HG03571 (cell line): ENCODE data around the gene RD3L.
"Not testable (repeated sequence)": the region's sequence is repeated elsewhere in the genome, so short reads cannot be mapped to it uniquely, and the experiment has no call there.

ENCODE experiments used
- ATAC-seq: cut with Tn5 transposase; IDR thresholded peaks from one replicate; pipeline ENCODE4 v1.9.1; 2021; ENCODE audit not compliant: unreplicated experiment

Gene RD3L

GRCh38 chr14:103928011-103928890, 14.1 kb downstream of the RD3L start, which contains the start of gene TDRD9:
Gene TDRD9, plus strand, starts transcription at chr14:103928456. Its CDS starts 54 bp downstream, at chr14:103928510.
- no peak for ATAC-seq

DNA sequence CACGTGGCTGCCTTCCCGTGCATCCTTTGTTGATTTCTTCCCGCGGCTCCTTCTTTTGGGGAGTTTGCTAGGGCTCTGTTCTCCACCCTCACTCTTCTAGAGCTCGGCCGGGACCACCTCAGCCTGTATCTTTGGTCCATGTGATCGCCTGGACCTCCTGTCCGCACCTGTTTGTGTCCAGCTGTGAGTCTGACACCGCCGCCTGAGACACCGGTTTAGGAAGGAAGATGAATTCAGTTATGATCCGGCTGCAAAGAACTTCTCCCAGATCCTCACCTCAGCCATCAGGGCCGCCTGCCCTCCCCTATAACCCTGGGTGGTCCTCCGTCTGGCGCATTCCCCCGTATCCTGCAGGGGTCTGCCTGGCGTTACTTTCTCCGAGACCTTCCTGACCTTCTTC, 14.8 kb downstream of the RD3L start:
- no peak for ATAC-seq

- ATAC-seq, result no peak
Observed at GRCh38 chr14:103925316-103925715, 17.0 kb downstream of the RD3L start.

DNA sequence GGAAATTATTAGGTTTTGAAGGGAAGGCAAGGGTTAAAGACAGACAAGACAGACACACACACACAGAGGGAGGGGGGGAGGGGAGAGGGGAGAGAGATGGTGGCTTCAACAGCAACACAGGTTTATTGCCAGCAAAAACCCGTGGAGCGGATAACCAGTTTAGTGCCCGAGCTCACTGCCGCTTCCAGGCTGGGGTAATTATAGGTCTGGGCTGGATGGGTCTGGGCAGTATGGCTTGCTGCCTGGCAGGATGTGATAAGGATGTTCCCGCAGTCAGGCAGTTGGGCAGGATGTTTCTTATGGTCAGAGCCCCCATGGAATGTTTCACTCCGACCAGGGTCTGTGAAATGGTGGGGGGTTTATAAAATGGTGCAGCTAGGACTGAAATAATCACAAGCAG, 18.5 kb downstream of the RD3L start:
- ATAC-seq, result no peak

DNA sequence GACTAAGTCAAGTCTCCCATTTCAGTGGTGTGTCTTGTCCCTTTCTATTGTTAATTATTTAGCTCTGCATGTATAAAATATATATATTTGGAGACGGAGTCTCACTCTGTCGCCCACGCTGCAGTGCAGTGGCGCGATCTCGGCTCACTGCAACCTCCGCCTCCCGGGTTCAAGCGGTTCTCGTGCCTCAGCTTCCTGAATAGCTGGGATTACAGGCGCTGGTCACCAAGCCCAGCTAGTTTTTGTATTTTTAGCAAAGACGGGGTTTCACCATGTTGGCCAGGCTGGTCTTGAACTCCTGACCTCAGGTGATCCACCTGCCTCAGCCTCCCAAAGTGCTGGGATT, 20.5 kb downstream of the RD3L start:
- not testable (repeated sequence) for ATAC-seq

DNA sequence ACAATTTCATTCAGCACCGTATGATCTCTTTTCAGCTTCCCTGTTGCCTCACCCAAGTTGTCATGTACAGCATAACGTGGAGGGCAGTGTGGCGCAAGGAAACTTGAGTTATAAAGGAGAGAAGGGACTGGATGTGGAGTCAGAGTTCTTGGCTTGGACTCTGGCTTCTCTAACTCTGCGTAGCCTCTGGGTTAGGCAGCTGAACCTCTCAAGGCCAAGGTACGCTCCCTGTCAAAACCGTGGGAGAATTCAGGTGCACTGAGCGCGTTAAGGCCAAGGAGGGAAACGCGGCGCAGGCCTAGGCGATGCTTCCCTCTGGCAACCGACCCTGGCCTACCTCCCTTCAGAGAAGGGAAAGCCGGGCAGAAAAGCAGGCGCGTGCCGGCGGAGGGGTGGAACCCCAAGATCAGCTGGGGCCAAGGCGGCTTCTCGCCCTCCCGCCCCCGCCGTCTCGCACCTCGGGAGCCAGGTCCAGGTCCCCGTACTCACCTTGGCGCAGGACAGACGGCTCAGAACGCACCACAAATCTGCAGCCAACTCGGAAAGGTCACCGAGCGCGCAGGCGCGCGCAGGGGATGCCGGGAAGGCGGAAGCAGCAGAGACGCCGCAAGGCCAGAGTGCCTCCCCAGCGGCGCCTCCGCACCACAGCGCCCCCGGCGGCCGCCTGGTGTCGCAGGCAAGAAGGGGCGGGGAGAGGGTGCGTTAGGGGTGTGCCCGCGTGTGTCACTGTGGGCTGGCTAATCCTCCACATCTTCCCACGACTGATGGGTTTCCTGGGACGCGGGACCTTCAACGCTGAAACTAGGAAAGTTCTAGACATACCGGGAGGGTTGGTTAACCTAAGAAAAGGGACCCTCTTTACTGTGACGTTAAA, 21.1 kb downstream of the RD3L start:
- ATAC-seq, result peak; percentile 98

DNA sequence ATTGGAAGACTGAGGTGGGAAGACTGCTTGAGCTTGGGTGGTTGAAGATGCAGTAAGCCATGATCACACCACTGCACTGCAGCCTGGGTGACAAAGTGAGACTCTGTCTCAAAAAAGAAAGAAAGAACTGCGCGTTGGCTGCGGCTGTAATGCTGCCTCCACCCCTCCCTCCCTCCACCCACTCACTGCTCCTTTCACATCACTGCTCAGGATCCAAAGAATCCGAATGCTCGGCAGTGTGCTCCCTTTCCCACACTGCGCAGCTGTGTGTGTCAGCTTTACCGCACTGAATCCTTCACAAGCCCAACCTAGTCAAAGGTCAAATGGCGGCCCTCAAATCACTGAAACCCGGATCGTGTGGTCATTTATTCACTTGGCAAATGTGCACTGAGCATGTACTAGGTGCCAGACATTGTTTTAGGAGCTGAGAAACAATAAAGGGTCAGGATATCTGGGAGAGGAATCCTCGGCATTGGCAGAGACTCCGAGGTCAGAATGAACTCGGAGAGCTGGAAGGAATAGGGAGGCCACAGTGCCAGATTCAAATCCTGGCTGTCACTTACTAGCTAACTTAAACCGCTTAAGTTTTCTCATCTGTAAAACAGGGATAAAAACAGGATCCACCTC, 25.6 kb downstream of the RD3L start:
- no peak for ATAC-seq

DNA sequence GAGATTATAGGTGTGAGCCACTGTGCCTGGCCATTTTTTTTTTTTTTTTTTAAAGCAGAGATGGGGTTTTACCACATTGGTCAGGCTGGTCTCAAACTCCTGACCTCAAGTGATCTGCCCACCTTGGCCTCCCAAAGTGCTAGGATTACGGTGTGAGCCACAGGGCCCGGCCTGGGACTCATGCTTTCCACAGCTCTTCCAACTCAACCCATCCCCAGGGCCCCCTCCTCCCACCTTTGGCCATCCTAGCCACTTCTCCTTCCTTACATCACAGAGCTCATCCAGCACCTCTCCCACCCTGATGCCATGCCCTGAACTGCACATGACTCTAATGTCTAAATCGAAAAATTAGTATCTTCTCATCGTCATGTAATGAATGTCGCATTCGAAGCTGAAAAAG, 26.7 kb downstream of the RD3L start:
- no peak for ATAC-seq

GRCh38 chr14:103910984-103911383, 31.3 kb downstream of the RD3L start:
- no peak for ATAC-seq

GRCh38 chr14:103910262-103910935, 31.9 kb downstream of the RD3L start:
- ATAC-seq, result no peak

GRCh38 chr14:103909531-103910261, 32.6 kb downstream of the RD3L start:
- no peak for ATAC-seq

DNA sequence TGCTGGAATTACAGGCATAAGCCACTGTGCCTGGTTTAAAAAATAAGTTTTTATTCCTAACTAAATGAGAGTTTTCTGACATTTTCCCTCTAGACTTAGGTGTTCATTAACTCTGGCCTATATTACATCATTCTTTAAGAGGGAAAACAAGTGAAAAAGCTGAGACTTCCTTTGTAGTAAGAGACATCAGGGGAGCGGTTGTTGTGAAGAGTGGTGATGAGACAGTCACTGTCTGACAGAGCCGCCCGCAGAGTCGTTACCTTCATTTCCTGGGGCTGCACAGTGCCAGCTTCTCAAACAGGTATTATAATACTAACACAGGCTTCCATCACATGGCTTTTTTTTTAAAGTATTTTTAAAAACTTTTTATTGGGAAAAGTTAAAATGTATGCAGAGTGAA, 33.7 kb downstream of the RD3L start:
- no peak for ATAC-seq

DNA sequence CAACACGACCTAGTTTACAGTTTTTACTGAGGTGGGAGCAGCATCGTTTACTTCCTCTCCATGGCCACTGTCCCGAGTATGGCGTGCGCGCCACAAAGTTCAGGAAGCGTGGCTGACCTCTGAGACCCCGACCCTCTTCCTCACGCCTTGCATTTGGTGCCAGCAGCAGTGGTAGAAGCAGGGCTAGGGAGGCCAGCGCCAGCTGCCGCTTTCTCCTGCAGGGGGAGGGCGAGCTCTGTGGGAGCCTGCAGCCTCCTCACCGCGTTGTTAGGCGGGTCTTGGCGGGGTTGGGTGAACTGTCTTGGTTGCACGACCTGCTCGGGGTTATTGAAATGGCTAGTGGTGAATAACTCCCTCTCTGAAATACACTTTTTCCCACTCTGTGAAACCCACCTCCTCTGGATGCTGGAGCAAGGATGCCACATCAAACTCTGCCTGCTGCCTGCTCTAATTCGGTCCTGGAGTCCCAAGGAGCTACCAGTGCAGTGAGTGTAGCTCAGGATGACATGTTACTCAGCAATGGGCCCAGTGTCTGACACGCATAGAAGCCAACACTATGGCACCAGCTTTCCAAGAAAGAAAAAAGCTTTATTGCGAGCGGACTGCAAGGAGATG, 36.4 kb downstream of the RD3L start:
- ATAC-seq, result no peak

DNA sequence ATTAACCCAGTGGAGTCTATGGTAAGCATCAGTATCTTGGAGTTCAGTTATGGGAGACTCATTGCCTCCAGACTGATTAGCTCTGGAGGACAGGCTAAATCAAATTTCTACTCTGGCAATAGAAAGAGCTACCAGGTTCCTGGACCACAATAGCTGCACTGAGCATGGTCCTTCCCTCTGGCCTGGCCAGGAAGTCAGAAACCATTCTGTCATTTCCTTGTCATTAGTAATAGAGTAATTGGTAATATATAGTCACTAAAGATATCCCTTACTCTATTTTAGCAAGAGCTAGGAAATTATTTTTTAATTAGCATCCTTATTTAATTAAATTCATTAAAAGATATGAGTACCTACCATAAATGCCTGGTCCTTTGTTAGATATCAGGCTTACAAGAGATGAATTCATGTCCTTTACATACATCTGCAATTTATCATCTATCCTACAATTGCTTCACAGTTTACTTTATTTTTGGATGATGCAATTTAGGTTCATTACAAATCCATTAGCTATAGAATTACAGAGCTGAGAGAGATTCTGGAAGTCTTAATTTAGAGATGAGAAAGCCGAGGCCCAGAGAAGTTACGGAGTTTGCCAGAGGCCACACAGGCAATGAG, 37.7 kb downstream of the RD3L start:
- no peak for ATAC-seq

GRCh38 chr14:103899833-103900232, 42.5 kb downstream of the RD3L start:
- no peak for ATAC-seq

- ATAC-seq, result no peak
Observed at GRCh38 chr14:103899316-103899715, 43.0 kb downstream of the RD3L start.

GRCh38 chr14:103898711-103899110, 43.6 kb downstream of the RD3L start:
- ATAC-seq, result no peak

DNA sequence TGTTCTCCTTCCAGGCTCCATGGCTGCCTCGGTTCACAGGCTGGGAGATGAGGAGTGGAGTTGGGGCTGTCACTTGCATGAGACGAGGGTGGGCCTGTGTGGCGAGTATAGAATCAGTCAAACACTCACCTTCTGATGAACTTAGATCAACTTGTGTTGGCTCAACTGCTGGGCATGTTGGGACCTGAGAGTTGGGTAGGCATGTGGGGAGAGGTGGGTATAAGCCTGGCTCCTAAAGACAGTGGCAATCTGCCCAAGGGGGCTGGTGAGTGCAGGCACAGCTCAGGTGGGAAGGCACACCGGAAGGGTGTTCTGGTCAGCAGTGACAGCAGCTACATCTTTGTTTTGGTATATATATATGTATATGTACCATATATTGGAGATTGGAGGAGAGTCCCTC, 44.1 kb downstream of the RD3L start:
- ATAC-seq, result no peak
